HG03039 (cell line): Measurements from ENCODE around the gene PPFIA4.
"Not testable (repeated sequence)": the region's sequence is repeated elsewhere in the genome, so short reads cannot be mapped to it uniquely, and the experiment has no call there.

Experiments used
- ATAC-seq: cut with Tn5 transposase; IDR thresholded peaks from one replicate; pipeline ENCODE4 v1.9.1; 2021; ENCODE audit warnings: mild to moderate bottlenecking, moderate library complexity; ENCODE audit not compliant: unreplicated experiment

The PPFIA4 gene

GRCh38 chr1:203026031-203026665 lies at the start of gene PPFIA4:
Gene PPFIA4 (plus strand): TSS chr1:203026491. CDS start chr1:203039009, 12,518 bp downstream.
- ATAC-seq = peak; percentile 69

- no peak for ATAC-seq
Observed at GRCh38 chr1:202976633-202977032, 49.7 kb upstream of the PPFIA4 start.

- ATAC-seq = no peak
Observed at GRCh38 chr1:202979459-202979858, 46.8 kb upstream of the PPFIA4 start.

GRCh38 chr1:202981939-202982338 lies 44.4 kb upstream of the PPFIA4 start:
- no peak for ATAC-seq

GRCh38 chr1:202982715-202983430 lies 43.4 kb upstream of the PPFIA4 start:
- no peak for ATAC-seq

- ATAC-seq = not testable (repeated sequence)
Observed at GRCh38 chr1:202986120-202986519, 40.2 kb upstream of the PPFIA4 start.

- no peak for ATAC-seq
Observed at GRCh38 chr1:202987255-202987654, 39.0 kb upstream of the PPFIA4 start.

- ATAC-seq = no peak
Observed at GRCh38 chr1:202987922-202988583, 38.2 kb upstream of the PPFIA4 start.

- ATAC-seq = no peak
Observed at GRCh38 chr1:202989879-202990278, 36.4 kb upstream of the PPFIA4 start.

- ATAC-seq = no peak
Observed at GRCh38 chr1:202991112-202991511, 35.2 kb upstream of the PPFIA4 start.

- no peak for ATAC-seq
Observed at GRCh38 chr1:202994756-202995155, 31.5 kb upstream of the PPFIA4 start.

- ATAC-seq = no peak
Observed at GRCh38 chr1:202998836-202999750, 27.2 kb upstream of the PPFIA4 start.

GRCh38 chr1:203000217-203000944 lies 25.9 kb upstream of the PPFIA4 start:
- ATAC-seq = no peak

- ATAC-seq = no peak
Observed at GRCh38 chr1:203001986-203002385, 24.3 kb upstream of the PPFIA4 start.

- no peak for ATAC-seq
Observed at GRCh38 chr1:203002951-203003350, 23.3 kb upstream of the PPFIA4 start.

GRCh38 chr1:203005395-203006142 lies 20.7 kb upstream of the PPFIA4 start:
- ATAC-seq = not testable (repeated sequence)

GRCh38 chr1:203006948-203007871 lies 19.1 kb upstream of the PPFIA4 start, which contains the start of gene TMEM183A:
Gene TMEM183A (plus strand): TSS chr1:203007374. CDS start chr1:203007466, 92 bp downstream.
- ATAC-seq = peak; percentile 92

GRCh38 chr1:203009185-203009584 lies 17.1 kb upstream of the PPFIA4 start:
- no peak for ATAC-seq
